Measurements from ENCODE around the gene PRDM4. TPM values are rescaled to one million over a fixed set of nuclear protein-coding genes. Genes with fewer than 3 reads are reported as not detected.

PRDM4 gene
- total and polyA plus RNA-seq, 2 of the 4 experiments (the other 2 are of a cell fraction), result 20.1 to 26.7 TPM

GRCh38 chr12:107794451-107794850 lies 33.5 kb upstream of the PRDM4 start:
- Histone ChIP-seq H4K5ac (ENCODE audit: low read depth, low read length) (no peak overlapping the region), H3K9ac (ENCODE audit: low read depth, low read length) (no peak overlapping the region), H3K4ac (ENCODE audit: low read depth, low read length) (no peak overlapping the region), H3K79me1 (ENCODE audit: low read depth in 1 of 2, low read length in 2 of 2) (no peaks in the 10 kb centered on the region), H2AK9ac (replicated peaks; ENCODE audit: low read depth, low read length, poor library complexity) (no peak overlapping the region), H2BK120ac (ENCODE audit: low read depth, low read length) (no peak overlapping the region), H2AFZ (replicated peaks; ENCODE audit: low read length, poor library complexity) (no peak overlapping the region), H3K56ac (ENCODE audit: extremely low read depth, insufficient read depth, low read length) (no peak overlapping the region), H3K4me3 (ENCODE audit: insufficient read depth, low read depth, low read length) (no peak overlapping the region), H3K23ac (ENCODE audit: low read depth, low read length) (no peak overlapping the region), H4K8ac (ENCODE audit: low read depth in 2 of 2, low read length in 2 of 2) (no peak overlapping the region), H2BK15ac (ENCODE audit: low read depth, low read length) (no peak overlapping the region), H3K36me3 (ENCODE audit: control insufficient read depth, insufficient read depth, low read length) (no peaks in the 10 kb centered on the region), H4K91ac (ENCODE audit: insufficient read depth, low read depth, low read length) (no peak overlapping the region), H3K14ac (replicated peaks; ENCODE audit: low read depth, low read length) (no peak overlapping the region), H3K9me1 (ENCODE audit: insufficient read depth, low read length) (no peaks in the 10 kb centered on the region), H3K9me3 (ENCODE audit: control insufficient read depth, insufficient read depth, low read length) (no peaks in the 10 kb centered on the region), H3K27ac (ENCODE audit: insufficient read depth, low read length) (no peak overlapping the region), H2AK5ac (ENCODE audit: low read depth, low read length) (no peak overlapping the region), H3K27me3 (ENCODE audit: control insufficient read depth, insufficient read depth, low read length) (no peaks in the 10 kb centered on the region), H4K20me1 (ENCODE audit: insufficient read depth, low read length) (no peaks in the 10 kb centered on the region), H2BK5ac (ENCODE audit: low read depth, low read length, poor library complexity, severe bottlenecking) (no peak overlapping the region), H3K18ac (ENCODE audit: low read depth, low read length) (no peak overlapping the region), H3K4me1 (ENCODE audit: control insufficient read depth, insufficient read depth, low read length) (no peaks in the 10 kb centered on the region), H2BK20ac (ENCODE audit: low read depth, low read length) (no peak overlapping the region), H3K4me2 (ENCODE audit: low read depth, low read length) (no peak overlapping the region)
- CTCF ChIA-PET, result no interaction called here
- TF ChIP-seq ELK1 (IDR thresholded peaks at IDR 0.05; ENCODE audit: borderline replicate concordance, low read depth, low read length) (no peak), CEBPB (IDR thresholded peaks at IDR 0.05; ENCODE audit: low read depth, low read length) (no peak), MXI1 (IDR thresholded peaks at IDR 0.05; ENCODE audit: borderline replicate concordance, low read depth, low read length) (no peak), FOS (IDR thresholded peaks at IDR 0.05; ENCODE audit: low read depth, low read length) (no peak), RAD21 (IDR thresholded peaks at IDR 0.05; ENCODE audit: low read length) (no peak), NFE2L2 (IDR thresholded peaks at IDR 0.05; ENCODE audit: low read depth, low read length) (no peak), CTCF (conservative IDR thresholded peaks at IDR 0.05; ENCODE audit: low read depth, low read length) (no peak), BHLHE40 (IDR thresholded peaks at IDR 0.05; ENCODE audit: low read depth, low read length) (no peak), RFX5 (IDR thresholded peaks at IDR 0.05; ENCODE audit: low read depth, low read length) (no peak), POLR2A (IDR thresholded peaks at IDR 0.05; ENCODE audit: low read depth, low read length) (no peak)
- dilution Hi-C loops (cut with HindIII; ENCODE audit: low sequenced_read_pairs, unreplicated experiment), result no loop called here
- ATAC-seq (ENCODE audit: low read depth) (no peak), DNase-seq (no peak)
- intact Hi-C loops (cut with micrococcal nuclease), result no loop called here
- BruUV-seq (replicated peaks), result no TSS peak
- WGBS, 2 experiments (ENCODE audit: extremely low coverage in 2 of 2, insufficient read length in 1 of 2), result no CpG with 5 or more reads among the region's 3 CpGs
- in situ Hi-C loops (cut with MboI; ENCODE audit: low sequenced_read_pairs), result no loop called here
- POLR2A ChIA-PET (ENCODE audit: unreplicated experiment), result no interaction called here
